Activated naive CD4-positive, alpha-beta T cell treated with Interleukin-2 at 50 U/mL for 16 hours (primary cell): ENCODE measurements around the gene KY.

Source experiments
- DNase-seq: peaks from one replicate; pipeline ENCODE4 v3.0.0-alpha.2; 2020

The KY gene

DNA sequence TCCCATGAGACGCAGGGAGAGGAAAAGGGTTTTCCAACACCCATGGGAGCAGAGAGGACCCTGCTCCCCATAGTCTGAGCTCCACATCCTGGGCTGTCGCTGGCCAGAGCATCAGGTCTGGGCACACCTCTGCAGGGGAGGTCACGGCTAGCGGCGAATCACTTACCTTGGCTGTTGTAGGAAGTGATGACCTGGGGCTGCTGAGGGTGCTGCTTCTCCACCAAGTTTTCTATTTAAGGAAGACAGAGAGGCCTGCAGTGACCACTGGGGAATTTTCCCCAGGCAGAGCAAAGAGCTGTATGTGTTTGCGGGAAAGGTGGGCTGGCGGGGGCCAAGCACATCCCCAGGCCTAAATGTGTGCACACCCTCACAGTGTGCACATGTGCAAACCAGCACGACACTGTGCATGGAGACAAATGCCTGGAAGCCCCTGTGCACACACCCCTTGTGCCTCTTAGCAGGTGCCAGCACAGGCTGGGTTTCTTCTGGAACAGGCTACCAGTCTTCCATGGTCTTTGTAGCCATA, 7.6 kb downstream of the KY start:
- DNase-seq: no peak

DNA sequence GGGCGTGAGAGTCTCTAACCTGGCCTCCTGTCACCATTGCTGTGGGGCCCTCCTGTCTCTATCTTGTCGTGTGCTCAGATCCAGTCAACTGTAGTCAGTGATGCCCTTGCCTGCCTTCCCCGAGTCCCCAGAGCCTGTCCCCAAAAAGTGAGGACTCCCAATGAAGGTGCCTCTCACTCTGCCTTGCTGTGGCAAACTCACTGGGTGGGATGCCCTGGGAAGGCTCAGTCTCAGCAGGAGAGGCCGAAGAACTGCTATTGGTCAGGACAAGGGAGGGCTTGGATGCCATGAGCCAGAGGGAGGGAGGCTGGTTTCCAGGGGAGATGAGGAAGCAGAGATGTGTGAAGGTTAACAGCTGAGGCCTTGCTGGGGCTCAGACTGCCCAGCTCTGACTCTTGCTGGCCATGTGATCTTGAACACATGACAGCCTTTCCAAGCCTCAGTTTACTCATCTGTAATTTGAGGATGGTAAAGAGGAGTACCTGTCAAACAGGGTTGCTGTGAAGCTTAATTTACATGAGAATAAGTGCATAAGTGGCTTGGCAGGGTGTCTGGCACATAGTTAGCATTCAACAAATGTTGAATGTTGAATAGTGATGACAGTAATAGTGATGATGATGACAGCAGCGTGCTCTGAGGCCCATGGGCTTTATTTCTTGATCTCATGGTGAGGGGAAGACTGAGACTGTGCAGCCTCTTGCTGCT, 8.2 kb downstream of the KY start:
- no peak for DNase-seq

DNA sequence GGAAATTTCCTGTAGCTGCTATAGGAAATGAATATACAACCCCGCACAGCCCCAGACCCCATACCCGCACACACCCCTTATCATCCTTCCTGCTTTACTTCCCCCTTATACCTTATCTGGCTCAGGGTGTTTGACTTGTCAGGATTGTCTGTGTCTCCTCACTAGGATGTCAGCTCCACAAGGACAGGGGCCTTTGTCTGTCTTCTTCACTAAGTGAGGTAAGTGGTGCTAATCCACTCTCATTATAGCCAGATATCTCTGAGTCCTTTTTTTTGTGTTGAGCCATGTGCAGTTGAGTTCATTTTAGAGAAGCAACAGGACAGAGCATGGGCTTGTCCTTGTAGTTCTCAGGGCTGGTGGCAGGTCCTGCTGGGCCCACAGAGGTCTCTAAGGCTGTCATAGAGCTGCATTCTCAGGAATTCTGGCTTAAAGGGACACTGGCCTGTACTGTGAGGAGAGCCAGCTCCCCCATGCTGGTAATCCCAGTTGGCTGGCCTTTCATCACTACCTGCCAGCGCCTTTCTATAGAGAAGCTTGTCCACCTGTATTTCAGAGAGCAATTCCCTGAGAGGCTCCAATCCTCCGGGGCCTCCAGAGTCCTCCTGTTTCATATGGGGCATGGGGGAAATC, 9.0 kb downstream of the KY start:
- DNase-seq: no peak

DNA sequence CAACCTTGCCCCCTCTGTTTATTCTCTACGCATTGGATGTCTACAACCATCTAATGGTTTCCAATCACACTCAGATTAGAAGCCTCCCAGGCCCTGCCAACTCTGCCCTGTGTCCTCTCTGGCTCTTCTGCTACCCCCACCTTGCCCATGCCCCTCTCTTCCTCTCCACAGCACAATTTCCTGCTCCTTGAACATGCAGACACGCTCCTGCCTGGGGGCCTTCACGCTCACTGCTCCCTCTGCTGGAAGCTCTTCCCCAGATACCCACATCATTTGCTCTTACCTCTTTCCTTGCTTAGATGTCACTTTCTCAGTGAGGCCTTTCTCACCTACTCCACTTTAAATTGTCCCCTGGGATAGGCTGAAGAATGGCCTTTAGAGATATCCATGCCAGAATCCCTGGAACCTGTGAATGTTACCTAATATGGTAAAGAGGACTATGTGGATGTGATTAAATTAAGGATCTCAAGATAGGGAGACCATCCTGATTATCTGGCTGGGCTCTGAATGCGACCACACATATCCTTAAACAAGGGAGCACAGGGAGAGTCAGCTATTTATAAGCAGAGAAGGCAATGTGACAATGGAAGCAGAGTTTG, 9.9 kb downstream of the KY start:
- no peak for DNase-seq

DNA sequence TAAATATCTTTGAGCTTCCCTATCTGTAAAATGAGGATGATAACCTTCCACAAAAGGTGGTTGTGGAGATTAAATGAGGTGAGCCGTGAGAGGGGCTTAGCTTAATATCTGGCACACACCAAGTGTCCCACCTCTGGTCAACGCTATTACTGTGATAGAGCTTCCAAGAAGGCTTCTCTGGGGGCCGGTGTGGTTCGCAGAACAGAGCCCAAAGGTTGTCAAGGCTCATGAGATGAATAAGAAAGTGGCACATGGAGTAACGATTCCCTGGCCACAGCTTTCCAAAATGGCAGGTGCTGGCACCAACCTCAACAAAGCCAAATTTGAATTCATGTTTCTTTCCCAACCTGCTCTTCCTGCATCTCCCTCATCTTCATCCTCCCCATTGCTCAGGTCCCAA, 10.4 kb downstream of the KY start:
- DNase-seq: no peak

DNA sequence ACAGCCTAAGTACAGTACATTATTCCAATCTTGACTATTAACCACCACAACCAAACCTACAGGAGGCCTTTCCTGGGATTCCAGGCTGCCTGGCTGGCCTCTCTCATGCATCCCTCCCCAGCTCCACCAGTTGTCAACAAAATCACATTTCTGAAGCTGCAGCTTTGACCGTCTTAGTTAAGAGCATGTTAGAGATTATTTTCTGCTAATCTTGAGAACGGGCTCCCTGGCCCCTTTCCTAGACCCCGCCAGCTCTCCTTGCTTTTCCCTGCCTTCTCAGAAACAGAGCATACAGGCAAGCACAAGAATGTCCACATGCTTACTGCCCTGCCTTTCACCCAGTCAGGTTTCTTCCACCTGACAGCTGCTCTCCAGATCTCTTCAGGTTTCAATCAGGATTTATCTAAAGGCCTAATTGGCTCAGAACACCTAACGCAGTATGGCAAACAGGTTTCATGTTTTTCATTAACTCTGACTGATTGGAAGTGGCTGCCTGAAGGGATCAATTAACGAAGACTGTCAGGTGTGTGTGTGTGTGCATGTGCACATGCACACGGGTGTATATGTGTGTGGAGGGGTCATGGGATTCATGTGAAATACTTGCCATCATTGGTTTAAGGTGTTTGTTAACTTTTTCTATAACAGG, 12.3 kb downstream of the KY start:
- no peak for DNase-seq

DNA sequence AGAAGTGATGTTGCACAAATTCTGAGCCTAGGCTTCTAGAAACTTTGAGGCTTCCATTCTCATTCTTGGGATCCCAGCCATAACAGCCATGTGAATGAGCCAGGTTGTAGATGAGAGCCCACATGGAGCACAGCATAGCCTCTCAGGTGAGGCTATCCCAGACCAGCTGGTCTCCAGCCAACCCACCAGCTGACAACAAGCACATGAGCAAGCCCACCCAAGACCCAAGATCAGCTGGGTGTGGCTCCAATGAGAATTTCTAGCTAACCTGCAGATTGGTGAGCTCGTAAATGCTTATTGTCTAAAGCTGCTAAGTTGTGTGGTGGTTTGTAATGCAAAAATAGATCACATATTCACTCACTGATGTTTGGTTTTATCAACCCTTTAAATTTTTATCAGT, 14.4 kb downstream of the KY start:
- DNase-seq: no peak

DNA sequence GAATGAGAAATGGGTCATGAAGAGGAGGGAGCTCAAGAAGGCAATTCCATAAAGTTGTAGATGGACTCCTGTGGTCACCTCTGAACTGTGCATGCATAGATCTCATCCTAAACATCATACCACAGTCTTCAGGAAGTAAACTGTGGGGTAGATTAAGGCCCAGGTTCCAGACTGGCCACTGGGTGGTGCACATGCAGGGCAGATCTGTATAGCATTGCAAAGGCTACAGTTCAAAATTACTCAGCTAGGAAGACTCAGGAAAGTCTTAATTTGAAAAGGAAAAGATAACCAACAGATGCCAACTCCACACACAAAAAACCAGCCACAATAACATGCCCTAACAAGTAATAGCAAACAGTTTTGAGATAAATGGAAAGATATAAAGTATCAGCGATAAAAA, 20.3 kb downstream of the KY start:
- DNase-seq: no peak

DNA sequence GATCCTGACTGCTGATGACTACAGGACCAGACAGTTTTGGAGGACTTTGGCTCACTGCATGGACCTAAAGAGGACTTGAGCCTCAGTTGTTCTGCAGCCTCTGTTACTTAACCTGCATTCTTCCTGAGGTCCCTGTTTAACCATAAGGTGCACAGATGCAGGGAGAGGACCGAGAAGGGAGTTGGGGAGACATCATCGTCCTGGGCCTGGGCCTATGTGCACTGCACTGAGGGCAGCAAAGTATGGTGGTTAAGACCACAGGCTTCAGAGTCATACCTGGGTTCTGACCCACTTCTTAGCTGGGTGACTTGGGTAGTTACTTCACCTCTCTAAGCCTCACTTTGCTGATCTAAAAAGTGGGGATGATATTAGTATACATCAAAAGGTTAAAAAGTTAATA, 21.9 kb downstream of the KY start:
- no peak for DNase-seq

DNA sequence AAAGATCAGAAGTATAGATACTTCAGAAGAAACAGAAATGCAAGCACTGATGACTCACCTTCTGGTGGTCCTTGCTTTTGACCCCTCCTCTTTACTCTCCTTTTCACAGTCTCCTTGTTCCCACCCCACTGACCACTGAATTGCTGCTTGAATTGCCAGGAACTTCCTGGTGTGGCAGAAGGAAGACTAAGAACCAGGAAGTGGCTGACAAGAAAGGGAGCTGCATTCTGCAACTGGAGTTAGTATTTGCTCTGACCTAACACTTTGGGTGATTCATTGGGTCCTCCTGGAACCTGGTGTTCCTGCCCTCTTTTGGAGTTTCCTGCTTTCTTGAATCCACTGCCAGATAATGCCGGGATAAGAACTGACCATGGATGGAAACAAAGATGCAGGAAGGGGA, 23.0 kb downstream of the KY start:
- no peak for DNase-seq

DNA sequence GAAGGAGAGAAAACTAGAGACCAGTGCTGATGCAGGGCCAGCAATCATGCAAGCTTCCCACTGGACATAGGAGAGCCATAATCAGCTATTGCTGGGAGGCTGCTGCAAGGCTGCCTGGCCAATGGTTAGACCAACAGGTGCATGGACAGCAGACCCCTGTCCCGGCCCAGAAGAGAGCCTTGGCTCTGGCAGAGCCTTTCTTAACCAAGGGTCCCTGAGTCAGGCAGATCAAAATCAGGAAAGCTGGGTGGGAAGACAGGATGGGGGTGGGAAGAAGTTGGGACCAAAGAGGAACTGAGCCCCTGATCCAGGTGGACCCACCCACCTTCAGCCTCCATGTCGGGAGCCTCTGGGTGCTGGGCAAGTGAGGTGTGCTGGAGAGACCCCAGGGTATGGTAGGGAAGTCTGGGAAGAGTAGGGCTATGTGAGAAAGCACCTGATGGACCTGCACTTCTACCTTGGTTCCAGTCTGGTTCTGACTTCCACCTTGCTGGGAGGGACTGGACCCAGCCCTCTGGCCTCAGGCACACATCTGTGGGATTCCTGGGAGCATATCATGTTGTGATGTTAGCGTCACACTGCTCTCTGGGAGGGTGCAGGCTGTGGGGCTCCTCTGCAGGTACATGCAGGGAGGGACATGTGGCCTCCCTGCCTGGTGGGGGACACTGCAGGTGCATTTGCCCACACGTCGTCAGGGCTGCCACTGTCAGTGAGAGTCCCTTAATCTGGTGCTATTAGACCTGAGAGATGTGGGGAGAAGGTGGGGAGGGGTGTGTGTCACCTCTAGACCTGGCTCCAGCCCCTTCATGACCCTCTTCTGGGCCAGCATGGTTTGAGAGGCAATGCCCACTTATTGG, 24.7 kb downstream of the KY start:
- no peak for DNase-seq

DNA sequence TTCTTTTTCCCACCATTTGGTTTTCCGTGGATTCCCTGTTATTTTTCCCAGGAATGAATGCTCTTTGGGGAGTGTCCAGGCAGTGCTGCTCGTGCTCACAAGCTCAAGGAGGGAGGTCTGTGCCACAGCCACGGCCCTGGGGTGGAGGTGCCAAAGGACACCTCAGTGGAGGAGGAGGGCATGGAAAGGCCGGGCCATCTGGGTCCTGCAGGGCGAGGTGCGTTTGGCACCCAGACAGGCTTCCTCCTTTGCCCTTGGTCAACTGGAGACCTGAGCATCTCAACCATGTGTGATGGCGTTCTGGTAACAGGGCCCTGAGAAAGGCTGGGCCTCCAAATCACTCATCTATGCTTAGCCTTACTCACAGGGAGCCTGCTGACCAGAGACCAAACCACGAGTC, 25.4 kb downstream of the KY start:
- DNase-seq: no peak

DNA sequence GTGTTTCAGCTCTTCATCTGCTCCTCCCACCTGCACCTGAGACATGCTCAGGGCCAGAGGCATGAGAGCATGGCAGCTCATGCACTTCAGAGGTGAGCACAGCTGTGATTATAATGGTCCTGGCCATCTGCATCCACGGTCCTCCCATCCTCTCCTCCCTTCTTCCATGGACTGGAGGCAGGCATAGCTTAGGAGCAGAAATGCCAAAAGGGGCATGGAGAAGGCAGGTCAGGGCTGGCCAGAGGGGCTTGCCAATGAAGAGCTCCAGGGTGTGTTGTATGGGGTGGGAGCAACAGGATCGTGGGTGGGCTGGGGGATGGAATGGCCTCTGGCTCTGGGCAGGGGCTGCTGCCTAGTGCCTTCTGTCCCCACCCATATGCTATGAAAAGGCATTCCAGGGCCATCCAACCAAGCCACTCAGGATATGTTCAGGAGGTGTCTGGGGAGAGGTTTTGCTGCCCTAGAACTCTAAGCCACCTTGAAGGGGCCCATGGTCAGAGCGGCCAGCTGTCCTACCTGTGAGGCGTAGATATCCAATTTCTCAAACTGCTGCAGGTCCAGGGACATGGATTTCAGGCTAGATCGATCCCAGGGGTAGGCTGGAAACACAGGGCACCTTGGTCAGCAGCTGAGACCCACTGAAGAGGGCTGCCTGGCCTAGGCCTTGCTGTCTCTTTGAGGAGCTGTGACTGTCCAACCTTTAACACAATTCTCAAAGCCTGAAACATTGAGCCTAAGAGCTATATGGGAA, 26.1 kb downstream of the KY start:
- DNase-seq: no peak

DNA sequence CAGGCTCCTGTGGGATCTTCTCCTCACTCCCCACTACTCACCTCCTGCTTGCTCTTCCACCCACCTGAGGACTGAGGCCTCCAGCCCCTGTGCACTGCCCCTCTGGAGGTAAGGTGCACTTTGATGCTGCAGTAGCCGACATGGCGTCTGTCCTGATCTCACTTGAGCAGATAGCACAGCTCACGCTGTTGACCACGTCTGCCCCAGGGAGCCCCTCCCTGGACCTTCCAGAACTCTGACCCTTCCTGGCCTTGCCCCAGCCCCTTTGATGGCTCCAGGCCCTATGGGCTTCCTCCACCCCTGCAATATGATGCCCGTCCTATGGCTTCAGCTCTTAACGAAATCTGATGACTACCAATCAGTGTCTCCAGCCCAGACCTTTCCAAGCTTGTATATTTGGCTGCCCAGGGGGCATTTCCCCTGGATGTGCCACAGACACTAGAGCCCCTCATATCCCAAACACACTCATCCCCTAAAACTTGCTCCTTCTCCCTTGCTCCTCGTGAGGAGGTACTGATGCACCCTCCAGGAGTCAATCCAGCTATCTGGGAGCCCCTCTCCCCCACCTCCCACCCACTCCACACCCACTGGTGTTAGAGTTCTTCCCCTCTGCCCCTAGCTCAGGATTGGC, 27.1 kb downstream of the KY start:
- no peak for DNase-seq

DNA sequence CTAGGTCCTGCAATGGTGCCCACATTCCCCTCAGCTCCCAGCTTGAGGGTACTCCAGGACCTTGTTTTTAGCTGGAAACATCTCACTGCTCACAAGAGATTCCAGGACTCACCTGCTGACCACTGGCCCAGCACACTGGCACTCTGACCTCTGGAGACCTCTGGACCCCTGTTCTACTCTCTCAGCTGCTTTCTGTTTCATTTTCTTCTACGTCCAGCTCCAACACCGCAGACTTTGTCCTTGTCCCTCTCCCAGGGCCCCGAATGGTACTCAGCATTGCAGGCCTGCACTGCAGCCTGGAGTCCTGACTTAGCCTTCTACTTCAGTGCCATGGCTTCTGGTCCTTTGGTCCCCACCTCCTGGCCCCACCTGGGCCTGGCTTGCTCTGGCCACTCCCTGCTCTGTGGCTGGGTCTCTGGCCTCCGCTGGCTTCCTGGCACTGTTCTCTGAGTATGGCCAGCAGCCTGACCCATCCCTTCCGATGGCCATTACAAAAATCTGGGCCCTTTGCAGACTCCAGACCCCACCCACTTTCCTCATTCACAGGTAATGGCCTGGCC, 27.9 kb downstream of the KY start:
- DNase-seq: no peak

DNA sequence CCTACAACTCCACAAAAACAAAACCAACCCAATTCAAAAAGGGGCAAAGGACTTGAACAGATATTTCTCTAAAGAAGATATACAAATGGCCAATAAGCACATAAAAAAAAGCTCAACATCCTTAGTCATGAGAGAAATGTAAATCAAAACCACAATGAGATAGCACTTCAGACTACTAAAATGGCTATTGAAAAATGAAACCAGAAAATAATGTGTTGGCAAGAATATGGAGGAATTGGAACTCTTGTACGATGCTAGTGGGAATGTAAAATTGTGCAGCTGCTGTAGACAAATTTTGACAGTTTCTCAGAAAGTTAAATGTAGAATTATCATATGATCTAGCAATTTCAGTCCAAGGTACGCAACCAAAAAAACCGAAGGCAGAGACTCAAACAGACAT, 29.0 kb downstream of the KY start:
- DNase-seq: no peak

DNA sequence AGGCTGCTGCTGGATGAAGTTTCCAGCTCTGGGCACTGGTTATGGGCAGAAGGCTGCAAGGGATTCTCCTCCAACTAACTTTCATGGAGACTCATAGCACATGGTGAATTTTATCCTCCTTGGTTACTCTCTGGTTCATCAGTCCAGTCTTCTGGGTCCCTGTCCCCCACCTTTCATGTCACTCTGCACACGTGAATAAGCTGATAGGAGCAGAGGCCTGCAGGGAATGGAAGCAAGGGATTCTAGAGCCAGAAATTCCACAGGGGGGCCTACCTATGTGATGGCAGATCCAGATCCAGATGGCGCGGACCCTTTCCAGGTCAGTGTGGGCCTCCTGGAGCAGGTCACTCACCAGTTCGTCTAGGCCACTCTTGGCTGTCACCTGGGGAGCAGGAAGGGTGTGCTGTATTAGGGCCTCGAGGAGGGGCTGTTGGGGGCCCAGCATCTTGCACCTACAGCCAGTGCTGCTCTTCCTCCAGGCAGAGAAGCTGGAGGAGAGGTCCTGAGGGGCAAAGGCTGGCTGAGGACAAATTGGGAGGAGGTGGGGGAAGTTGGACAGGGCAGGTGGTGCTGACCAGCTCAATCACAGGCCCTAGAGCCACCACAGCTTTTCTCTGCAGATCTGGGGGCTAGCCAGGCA, 30.2 kb downstream of the KY start:
- no peak for DNase-seq

DNA sequence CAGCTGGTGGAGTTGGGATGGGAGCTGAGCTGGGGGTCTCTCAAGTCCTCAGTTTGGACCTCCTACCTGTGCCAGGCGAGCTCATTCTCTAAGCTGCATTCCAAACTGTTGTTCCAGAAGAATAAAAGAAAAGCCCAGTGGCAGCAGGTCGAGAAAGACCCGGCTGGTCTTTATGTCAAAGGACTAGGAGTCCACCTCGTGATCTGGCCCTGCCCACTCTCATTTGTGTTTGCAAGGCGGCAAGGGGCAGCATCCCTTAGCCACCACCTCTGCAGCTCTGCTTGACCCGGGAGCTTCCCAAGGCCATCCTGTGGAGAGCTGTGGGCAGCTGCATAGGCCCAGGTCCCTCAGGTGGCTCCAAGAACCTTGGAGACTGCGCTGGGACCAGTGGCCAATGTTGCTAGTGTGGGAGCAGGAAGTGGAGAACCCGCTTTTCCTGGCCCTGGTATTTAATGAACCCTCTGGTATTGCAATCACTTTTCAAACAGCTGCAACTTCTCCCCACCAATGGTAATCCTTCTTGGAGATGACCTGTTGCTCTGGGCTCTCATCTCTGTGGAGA, 30.9 kb downstream of the KY start:
- DNase-seq: no peak

DNA sequence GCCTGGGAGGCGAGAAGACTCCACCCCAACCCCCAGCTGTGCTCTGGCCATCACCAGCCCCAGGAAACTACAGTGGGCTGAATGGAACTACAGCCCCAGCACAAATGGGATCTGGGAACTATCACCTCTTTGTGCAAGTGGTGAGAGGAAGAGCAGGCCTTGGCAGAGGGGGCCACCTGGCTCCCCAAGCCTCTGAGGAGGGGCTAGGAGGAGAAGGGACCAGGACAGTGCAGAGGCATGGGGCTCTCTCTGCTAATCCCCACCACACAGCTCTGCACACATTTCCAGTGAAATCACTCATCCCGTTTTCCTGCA, 31.6 kb downstream of the KY start:
- no peak for DNase-seq

DNA sequence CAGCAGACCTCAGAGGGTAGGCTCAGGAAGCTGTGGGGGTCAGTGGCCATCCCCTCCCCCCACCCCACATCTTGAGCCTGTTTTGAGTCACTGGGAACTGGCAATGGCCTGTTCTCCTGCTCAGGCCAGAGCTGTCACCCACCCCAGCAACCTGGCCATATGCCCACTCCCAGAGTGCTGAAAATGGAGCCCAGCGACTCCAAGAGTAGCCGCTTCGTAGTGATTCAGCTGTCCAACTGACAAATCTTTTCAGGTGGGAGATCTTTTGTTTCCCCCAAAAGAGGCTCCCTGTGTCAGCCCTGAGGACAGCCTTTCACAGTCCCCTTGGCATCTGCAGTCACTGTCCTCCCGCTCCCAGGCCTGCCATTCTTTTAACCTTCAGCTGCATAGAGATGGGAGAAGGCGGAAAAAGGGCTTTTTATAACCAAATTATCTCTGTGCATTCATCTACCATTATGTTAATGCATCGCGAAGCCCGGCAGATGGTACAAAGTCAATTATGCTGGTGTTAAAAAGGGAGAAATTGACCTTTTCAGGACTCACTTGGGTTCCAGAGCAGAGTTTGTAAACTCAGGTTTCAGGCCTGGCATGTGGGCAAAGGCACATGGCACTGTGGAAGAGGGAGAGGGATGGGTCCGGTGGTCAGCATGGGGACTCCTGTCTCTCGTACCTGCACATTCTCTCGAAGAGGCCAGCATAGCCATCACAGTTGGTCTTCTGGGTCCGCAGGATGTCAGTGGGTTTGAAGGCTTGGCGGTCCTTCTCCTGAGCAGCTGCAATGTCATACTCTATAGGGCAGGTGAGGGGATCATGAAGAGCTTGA, 32.1 kb downstream of the KY start:
- no peak for DNase-seq
